GM19468 (cell line): ENCODE results near the gene ABHD1.
"Not testable (repeated sequence)": the region's sequence is repeated elsewhere in the genome, so short reads cannot be mapped to it uniquely, and the experiment has no call there.

Experiments used
- ATAC-seq: cut with Tn5 transposase; IDR thresholded peaks from one replicate; pipeline ENCODE4 v1.9.1; 2021; ENCODE audit warnings: mild to moderate bottlenecking, moderate library complexity, moderate number of reproducible peaks; ENCODE audit not compliant: unreplicated experiment; ENCODE audit errors: extremely low read depth

ABHD1 gene

GRCh38 chr2:27159271-27159670 is 35.7 kb downstream of the ABHD1 start:
- no peak for ATAC-seq

GRCh38 chr2:27160191-27160590 is 36.6 kb downstream of the ABHD1 start:
- ATAC-seq: no peak

GRCh38 chr2:27162151-27163121 is 38.8 kb downstream of the ABHD1 start:
- no peak for ATAC-seq

GRCh38 chr2:27164960-27165763 is 41.5 kb downstream of the ABHD1 start:
- no peak for ATAC-seq

GRCh38 chr2:27170581-27171337 is 47.1 kb downstream of the ABHD1 start:
- no peak for ATAC-seq

- no peak for ATAC-seq
These were observed 47.8 kb downstream of the ABHD1 start for GRCh38 chr2:27171351-27171848.

GRCh38 chr2:27174638-27175037 is 51.0 kb downstream of the ABHD1 start:
- no peak for ATAC-seq

- ATAC-seq: no peak
These were observed 51.7 kb downstream of the ABHD1 start for GRCh38 chr2:27175330-27175729.

- ATAC-seq: not testable (repeated sequence)
These were observed 52.2 kb downstream of the ABHD1 start for GRCh38 chr2:27175781-27176180.

GRCh38 chr2:27177441-27178351 is 54.1 kb downstream of the ABHD1 start:
- no peak for ATAC-seq

GRCh38 chr2:27178469-27178868 is 54.9 kb downstream of the ABHD1 start:
- no peak for ATAC-seq

GRCh38 chr2:27179344-27180000 is 55.9 kb downstream of the ABHD1 start:
- ATAC-seq: no peak
